ENCODE results near the gene SLC26A6. TPM values are rescaled to one million over a fixed set of nuclear protein-coding genes. Genes with fewer than 3 reads are reported as not detected.
A peak's percentile ranks its signal among the peaks of the same experiment; 100 is the strongest.

SLC26A6 gene
- total RNA-seq, 2 experiments from 2014 or later: 13.5 to 14.4 TPM

DNA sequence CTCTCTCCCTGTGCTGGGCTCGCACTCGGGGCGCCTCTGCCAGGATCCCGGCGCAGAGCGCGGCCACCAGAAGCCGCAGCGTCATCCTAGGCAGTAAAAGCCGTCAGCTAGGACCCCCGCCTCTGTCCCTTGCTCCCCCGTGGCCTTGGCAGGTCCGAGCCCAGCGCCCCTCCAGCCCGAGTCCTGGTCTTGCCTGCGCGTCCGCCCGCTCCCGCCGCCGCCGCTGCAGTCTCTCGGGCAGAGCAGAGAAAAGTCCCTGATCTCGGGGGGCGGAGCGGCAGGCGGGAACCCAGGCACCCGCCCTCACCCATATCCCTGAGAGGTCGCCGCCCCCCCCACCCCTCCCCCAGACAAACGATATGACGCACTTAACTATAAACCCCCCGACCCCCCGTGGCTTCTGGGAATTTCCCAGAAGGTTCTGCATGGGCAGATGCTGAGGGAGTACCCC is 40.2 kb downstream of the SLC26A6 start, which contains the start of gene COL7A1:
Gene COL7A1, minus strand, starts transcription at position 255 of the 451 bp plus-strand sequence. Its CDS starts 170 bp downstream, at position 85.
- Histone ChIP-seq H3K4me3 (ENCODE audit: low read length) (no peak within 1 kb of the TSS), H3K4me1 (ENCODE audit: insufficient read depth, low read length) (peaks cover 8% of the 10 kb centered on the region), H3K27ac (ENCODE audit: low read depth in 1 of 2, low read length in 2 of 2) (no peak within 1 kb of the TSS), H3K27me3 (ENCODE audit: control insufficient read depth in 1 of 2, insufficient read depth in 2 of 2, low read length in 2 of 2) (peaks cover 9 to 33% of the 10 kb centered on the region in 2 experiments), H3K36me3 (ENCODE audit: insufficient read depth, low read length) (peaks cover 21% of the 10 kb centered on the region), H3K9me3 (ENCODE audit: control insufficient read depth in 1 of 2, insufficient read depth in 1 of 2, low read length in 2 of 2) (peaks cover 0 to 4% of the 10 kb centered on the region in 2 experiments)
- Mint-ChIP-seq H3K36me3 (ENCODE audit: low read depth) (peaks cover 30% of the 10 kb centered on the region), H3K9me3 (no peaks in the 10 kb centered on the region), H3K4me1 (ENCODE audit: low read depth) (peaks cover 6% of the 10 kb centered on the region), H3K27me3 (peaks cover 42% of the 10 kb centered on the region), H3K27ac (no peak within 1 kb of the TSS), H3K4me3 (no peak within 1 kb of the TSS)
- intact Hi-C loops (cut with DNase I, micrococcal nuclease): no loop called here
- TF ChIP-seq, protein P1, sequence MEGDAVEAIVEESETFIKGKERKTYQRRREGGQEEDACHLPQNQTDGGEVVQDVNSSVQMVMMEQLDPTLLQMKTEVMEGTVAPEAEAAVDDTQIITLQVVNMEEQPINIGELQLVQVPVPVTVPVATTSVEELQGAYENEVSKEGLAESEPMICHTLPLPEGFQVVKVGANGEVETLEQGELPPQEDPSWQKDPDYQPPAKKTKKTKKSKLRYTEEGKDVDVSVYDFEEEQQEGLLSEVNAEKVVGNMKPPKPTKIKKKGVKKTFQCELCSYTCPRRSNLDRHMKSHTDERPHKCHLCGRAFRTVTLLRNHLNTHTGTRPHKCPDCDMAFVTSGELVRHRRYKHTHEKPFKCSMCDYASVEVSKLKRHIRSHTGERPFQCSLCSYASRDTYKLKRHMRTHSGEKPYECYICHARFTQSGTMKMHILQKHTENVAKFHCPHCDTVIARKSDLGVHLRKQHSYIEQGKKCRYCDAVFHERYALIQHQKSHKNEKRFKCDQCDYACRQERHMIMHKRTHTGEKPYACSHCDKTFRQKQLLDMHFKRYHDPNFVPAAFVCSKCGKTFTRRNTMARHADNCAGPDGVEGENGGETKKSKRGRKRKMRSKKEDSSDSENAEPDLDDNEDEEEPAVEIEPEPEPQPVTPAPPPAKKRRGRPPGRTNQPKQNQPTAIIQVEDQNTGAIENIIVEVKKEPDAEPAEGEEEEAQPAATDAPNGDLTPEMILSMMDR (IDR thresholded peaks at IDR 0.05): no peak
- POLR2A ChIA-PET: no interaction called here
- ATAC-seq (ENCODE audit: poor library complexity) (no peak), DNase-seq (peak in 3 of 14 experiments; percentile 8 to 55 (median 53))
- CTCF ChIA-PET: no interaction called here

DNA sequence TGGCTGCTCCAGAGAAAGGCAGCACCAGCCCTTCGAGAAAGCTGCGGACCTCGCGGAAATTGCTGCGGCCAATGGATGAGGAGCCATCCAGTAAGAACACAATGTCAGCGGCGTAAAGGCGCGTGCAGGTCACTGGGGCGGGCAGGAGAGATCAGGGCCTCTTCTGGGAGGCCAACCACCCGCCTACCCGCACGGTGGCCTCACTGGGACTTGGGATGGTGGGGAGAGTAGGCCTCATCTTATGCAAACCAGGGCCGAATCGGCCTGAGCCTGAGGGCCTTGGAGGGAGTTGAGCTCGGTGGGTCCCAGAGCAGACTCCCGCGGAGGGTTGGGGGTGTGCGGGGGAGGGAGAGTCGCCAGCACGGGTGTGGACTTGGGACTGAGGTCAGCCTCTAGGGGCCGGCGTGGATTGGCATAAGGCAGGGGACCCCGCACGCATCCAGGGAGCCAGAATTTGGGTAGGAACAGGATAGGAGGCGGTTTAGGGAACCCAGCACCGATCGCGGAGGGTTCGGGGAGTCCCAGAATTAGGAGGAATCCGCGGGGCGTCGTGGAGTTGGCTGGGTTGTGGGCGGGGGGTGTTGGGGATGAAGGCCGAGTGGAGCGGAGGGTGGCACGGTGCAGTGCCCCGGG is 40.7 kb downstream of the SLC26A6 start:
- ChIA-PET CTCF (no interaction called here), POLR2A (no interaction called here)
- DNase-seq (no peak), ATAC-seq (ENCODE audit: poor library complexity) (no peak)
- peaks cover 8% of the 10 kb centered on the region for H3K4me1 ChIP-seq (ENCODE audit: insufficient read depth, low read length)
- no peak overlapping the region for H3K4me3 Mint-ChIP-seq
- H3K36me3 Mint-ChIP-seq (ENCODE audit: low read depth): peaks cover 24% of the 10 kb centered on the region
- no peak overlapping the region for H3K27ac Mint-ChIP-seq
- peaks cover 6% of the 10 kb centered on the region for H3K4me1 Mint-ChIP-seq (ENCODE audit: low read depth)
- no peak overlapping the region for H3K27ac ChIP-seq (ENCODE audit: low read depth in 1 of 2, low read length in 2 of 2)
- H3K9me3 ChIP-seq (ENCODE audit: control insufficient read depth in 1 of 2, insufficient read depth in 1 of 2, low read length in 2 of 2): peaks cover 0 to 4% of the 10 kb centered on the region in 2 experiments
- H3K27me3 ChIP-seq (ENCODE audit: control insufficient read depth in 1 of 2, insufficient read depth in 2 of 2, low read length in 2 of 2): peaks cover 9 to 33% of the 10 kb centered on the region in 2 experiments
- H3K9me3 Mint-ChIP-seq: no peaks in the 10 kb centered on the region
- TF ChIP-seq, protein P1 (IDR thresholded peaks at IDR 0.05): no peak
- H3K36me3 ChIP-seq (ENCODE audit: insufficient read depth, low read length): peaks cover 16% of the 10 kb centered on the region
- no peak overlapping the region for H3K4me3 ChIP-seq (ENCODE audit: low read length)
- intact Hi-C loops (cut with DNase I, micrococcal nuclease): no loop called here
- peaks cover 48% of the 10 kb centered on the region for H3K27me3 Mint-ChIP-seq

DNA sequence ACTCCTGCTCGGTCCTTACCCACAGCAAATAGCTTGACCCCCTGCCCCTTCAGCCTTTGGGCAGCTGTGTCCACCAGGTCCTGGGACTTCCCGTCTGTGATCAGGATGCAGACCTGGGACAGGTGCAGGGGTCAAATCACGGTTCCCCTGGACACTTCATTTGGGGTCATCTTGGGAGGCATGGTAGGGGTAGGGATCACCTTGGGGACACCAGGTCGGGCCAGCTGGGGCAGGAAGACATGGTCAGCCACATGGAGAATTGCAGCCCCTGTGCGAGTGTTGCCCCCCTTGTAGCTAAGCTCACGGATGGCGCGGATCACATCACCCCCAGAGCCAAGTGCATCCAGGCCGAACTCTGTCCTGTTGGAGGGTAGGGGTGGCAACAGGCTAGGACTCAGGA is 41.9 kb downstream of the SLC26A6 start:
- ChIA-PET CTCF (no interaction called here), POLR2A (no interaction called here)
- intact Hi-C loops (cut with DNase I, micrococcal nuclease): no loop called here
- peaks cover 0 to 4% of the 10 kb centered on the region in 2 experiments for H3K9me3 ChIP-seq (ENCODE audit: control insufficient read depth in 1 of 2, insufficient read depth in 1 of 2, low read length in 2 of 2)
- no peak overlapping the region for H3K27ac ChIP-seq (ENCODE audit: low read depth in 1 of 2, low read length in 2 of 2)
- peaks cover 4% of the 10 kb centered on the region for H3K36me3 ChIP-seq (ENCODE audit: insufficient read depth, low read length)
- DNase-seq: no peak
- no peaks in the 10 kb centered on the region for H3K9me3 Mint-ChIP-seq
- peaks cover 11 to 33% of the 10 kb centered on the region in 2 experiments for H3K27me3 ChIP-seq (ENCODE audit: control insufficient read depth in 1 of 2, insufficient read depth in 2 of 2, low read length in 2 of 2)
- peaks cover 6% of the 10 kb centered on the region for H3K4me1 Mint-ChIP-seq (ENCODE audit: low read depth)
- ATAC-seq (ENCODE audit: poor library complexity): no peak
- no peak overlapping the region for H3K4me3 Mint-ChIP-seq
- peaks cover 8% of the 10 kb centered on the region for H3K4me1 ChIP-seq (ENCODE audit: insufficient read depth, low read length)
- peaks cover 58% of the 10 kb centered on the region for H3K27me3 Mint-ChIP-seq
- no peak overlapping the region for H3K4me3 ChIP-seq (ENCODE audit: low read length)
- TF ChIP-seq, protein P1 (IDR thresholded peaks at IDR 0.05): no peak
- peaks cover 12% of the 10 kb centered on the region for H3K36me3 Mint-ChIP-seq (ENCODE audit: low read depth)
- H3K27ac Mint-ChIP-seq: no peak overlapping the region

All from CD4-positive, alpha-beta T cell (primary cell).